OCI-LY7 (cell line): ENCODE measurements around the gene C12orf56.

ENCODE experiments used
- CTCF ChIP-seq: fragments of 200-600 bp; sonication (generic); conservative IDR thresholded peaks from 2 replicates; pipeline ENCODE4 v1.5.1; 2014; ENCODE audit warnings: mild to moderate bottlenecking, antibody characterized with exemption, low read length, moderate library complexity, mixed read lengths
- EZH2phosphoT487 ChIP-seq: fragments of 200-600 bp; sonication (generic); IDR thresholded peaks from 2 replicates; pipeline ENCODE4 v1.6.1; 2018; ENCODE audit warnings: low read depth, borderline replicate concordance, mild to moderate bottlenecking, mixed run types, antibody characterized with exemption, low read length, moderate library complexity, mixed read lengths

- no peak for TF ChIP-seq CTCF
- no peak for TF ChIP-seq EZH2phosphoT487
Measured at GRCh38 chr12:64261813-64262212, 128.7 kb downstream of the C12orf56 start.
